Activated CD4-positive, alpha-beta memory T cell treated with anti-CD3 and anti-CD28 coated beads, Interleukin-2, amount 10 ng/mL, durations not matched to agents 7 days and 5 days (primary cell): ENCODE data around the gene MASP1. TPM values are rescaled to one million over a fixed set of nuclear protein-coding genes. Genes with fewer than 3 reads are reported as not detected.

Experiments
- total RNA-seq, 2 experiments: library from RNA; stranded (reverse); gene quantifications; one replicate each; pipeline ENCODE4 v1.2.3, GENCODE V29; 2021

MASP1 gene
- total RNA-seq, 2 experiments from 2014 or later, result not detected

Other genes with a start within 250 kb of the MASP1 start
- gene RPL39L, start 152.2 kb downstream of the MASP1 start, total RNA-seq, result 10 to 100 TPM; 23.0 to 23.1 TPM
- gene RTP1, start 94.3 kb downstream of the MASP1 start, total RNA-seq, result not detected
- gene RTP4, start 76.6 kb upstream of the MASP1 start, total RNA-seq, result 10 to 100 TPM; 23.2 to 24.1 TPM